Tibial artery (tissue), 4 donors: ENCODE measurements around the gene AOAH.

Experiments used
- DNase-seq, 2 donors: peaks; one replicate each; pipeline ENCODE4 v3.0.0-alpha.2; 2019
- H3K27ac ChIP-seq, 2 donors: fragments of 200-600 bp; sonication (generic) in 1 of 2; 1 replicate in 1 of 2; 2 replicates in 1 of 2; pipeline ENCODE4 v1.5.1; 2018 to 2019; ENCODE audit warnings: mild to moderate bottlenecking in 1 of 2
- H3K27me3 ChIP-seq, 2 donors: fragments of 200-600 bp; sonication (generic) in 1 of 2; one replicate each; pipeline versions ENCODE4 v1.5.1 to v1.6.0; 2016 to 2019
- H3K36me3 ChIP-seq, 3 donors: fragments of 200-600 bp; sonication (generic) in 2 of 3; one replicate each; pipeline ENCODE4 v1.5.1; 2016 to 2019; ENCODE audit warnings: mild to moderate bottlenecking in 2 of 3
- H3K4me1 ChIP-seq, 4 donors: fragments of 200-600 bp; sonication (generic) in 2 of 4; 1 replicate in 3 of 4; 2 replicates in 1 of 4; pipeline ENCODE4 v1.5.1; 2016 to 2019
- H3K4me3 ChIP-seq, 2 donors: fragments of 200-600 bp; sonication (generic) in 1 of 2; 1 replicate in 1 of 2; 2 replicates in 1 of 2; pipeline ENCODE4 v1.5.1; 2018 to 2019; ENCODE audit warnings: mild to moderate bottlenecking in 2 of 2
- H3K9me3 ChIP-seq, 3 donors: fragments of 200-600 bp; sonication (generic) in 1 of 3; one replicate each; pipeline ENCODE4 v1.5.1; 2016 to 2019
- CTCF ChIP-seq, 2 experiments: fragments of 200-600 bp in 1 of 2; fragments of 450-650 bp in 1 of 2; IDR thresholded peaks; one replicate each; pipeline ENCODE4 v1.5.1; 2017 to 2019; ENCODE audit warnings: antibody characterized with exemption in 2 of 2, mild to moderate bottlenecking in 1 of 2, moderate library complexity in 1 of 2
- intact Hi-C: fragments of 100-400 bp; cut with DNase I; formaldehyde crosslinking; loops from one replicate; pipeline ENCODE4 v1.15.0; 2023; ENCODE audit warnings: low total_unique reads

AOAH gene

GRCh38 chr7:36663481-36663880 lies 60.8 kb downstream of the AOAH start:
- Histone ChIP-seq H3K27ac (no peak overlapping the region), H3K4me3 (no peak overlapping the region), H3K27me3 (no peaks in the 10 kb centered on the region), H3K36me3 (no peaks in the 10 kb centered on the region), H3K9me3 (no peaks in the 10 kb centered on the region), H3K4me1 (no peaks in the 10 kb centered on the region)
- no peak for TF ChIP-seq CTCF (IDR thresholded peaks at IDR 0.05)
- intact Hi-C loops, result no loop called here
- no peak for DNase-seq

- TF ChIP-seq CTCF (IDR thresholded peaks at IDR 0.05), result no peak
- Histone ChIP-seq H3K4me3 (no peak overlapping the region), H3K27ac (no peak overlapping the region), H3K36me3 (no peaks in the 10 kb centered on the region), H3K9me3 (no peaks in the 10 kb centered on the region), H3K27me3 (no peaks in the 10 kb centered on the region), H3K4me1 (no peaks in the 10 kb centered on the region)
- intact Hi-C loops, result no loop called here
- no peak for DNase-seq
Observed at GRCh38 chr7:36661135-36661840, 63.0 kb downstream of the AOAH start.

GRCh38 chr7:36659638-36660341 lies 64.5 kb downstream of the AOAH start:
- intact Hi-C loops, result no loop called here
- Histone ChIP-seq H3K9me3 (no peaks in the 10 kb centered on the region), H3K36me3 (no peaks in the 10 kb centered on the region), H3K4me3 (no peak overlapping the region), H3K27ac (no peak overlapping the region), H3K27me3 (no peaks in the 10 kb centered on the region), H3K4me1 (no peaks in the 10 kb centered on the region)
- no peak for TF ChIP-seq CTCF (IDR thresholded peaks at IDR 0.05)
- DNase-seq, result no peak

- Histone ChIP-seq H3K4me3 (no peak overlapping the region), H3K27me3 (no peaks in the 10 kb centered on the region), H3K27ac (no peak overlapping the region), H3K36me3 (no peaks in the 10 kb centered on the region), H3K4me1 (no peaks in the 10 kb centered on the region), H3K9me3 (no peaks in the 10 kb centered on the region)
- no peak for DNase-seq
- intact Hi-C loops, result no loop called here
- no peak for TF ChIP-seq CTCF (IDR thresholded peaks at IDR 0.05)
Observed at GRCh38 chr7:36659172-36659516, 65.2 kb downstream of the AOAH start.

GRCh38 chr7:36658335-36659171 lies 65.7 kb downstream of the AOAH start:
- intact Hi-C loops, result no loop called here
- no peak overlapping the region for H3K27ac ChIP-seq
- no peak overlapping the region for H3K4me3 ChIP-seq
- TF ChIP-seq CTCF (IDR thresholded peaks at IDR 0.05), result no peak
- no peaks in the 10 kb centered on the region for H3K9me3 ChIP-seq
- no peaks in the 10 kb centered on the region for H3K27me3 ChIP-seq
- no peak for DNase-seq
- H3K4me1 ChIP-seq, result no peaks in the 10 kb centered on the region
- no peaks in the 10 kb centered on the region for H3K36me3 ChIP-seq
